Right lobe of liver (tissue), 4 donors: ENCODE measurements around the gene SQSTM1.

Experiments used
- POLR2A ChIP-seq: fragments of 450-650 bp; IDR thresholded peaks from one replicate; pipeline ENCODE4 v1.6.1; 2017; ENCODE audit warnings: antibody characterized with exemption, mild to moderate bottlenecking
- TF ChIP-seq, protein P1 (sequence below), 4 donors: fragments of 200-600 bp in 3 of 4; fragments of 450-650 bp in 1 of 4; IDR thresholded peaks; one replicate each; pipeline versions ENCODE4 v1.5.1 to v1.8.0; 2016 to 2022; ENCODE audit warnings: antibody characterized with exemption in 4 of 4, mild to moderate bottlenecking in 2 of 4
- donor health status: DM: no; HTN: no; CAD: no.
- donor health status: DM: no; HTN: no; CAD: no.
- donor health status: DM: no; HTN: yes; CAD: no.

DNA sequence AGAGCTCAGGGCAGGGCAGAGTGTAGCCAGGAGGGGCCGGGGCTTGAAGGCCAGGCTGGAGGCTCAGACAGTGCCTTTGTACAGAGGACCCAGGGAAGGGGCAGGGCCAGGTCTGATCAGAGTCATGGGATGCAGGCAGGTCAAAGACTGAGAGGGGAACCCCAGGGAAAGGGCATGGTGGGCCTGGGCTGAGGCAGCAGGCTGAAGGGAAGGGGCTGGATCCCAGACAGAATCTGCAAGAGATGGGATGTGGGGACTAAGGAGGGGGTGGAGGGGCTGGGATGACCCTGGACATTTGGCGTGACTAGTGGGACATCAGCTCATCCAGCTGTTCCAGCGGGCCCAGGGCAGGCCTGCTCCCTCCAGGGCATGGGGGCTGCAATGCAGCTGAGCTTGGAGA lies 53.4 kb downstream of the SQSTM1 start:
- no peak for TF ChIP-seq POLR2A
- TF ChIP-seq, protein P1, sequence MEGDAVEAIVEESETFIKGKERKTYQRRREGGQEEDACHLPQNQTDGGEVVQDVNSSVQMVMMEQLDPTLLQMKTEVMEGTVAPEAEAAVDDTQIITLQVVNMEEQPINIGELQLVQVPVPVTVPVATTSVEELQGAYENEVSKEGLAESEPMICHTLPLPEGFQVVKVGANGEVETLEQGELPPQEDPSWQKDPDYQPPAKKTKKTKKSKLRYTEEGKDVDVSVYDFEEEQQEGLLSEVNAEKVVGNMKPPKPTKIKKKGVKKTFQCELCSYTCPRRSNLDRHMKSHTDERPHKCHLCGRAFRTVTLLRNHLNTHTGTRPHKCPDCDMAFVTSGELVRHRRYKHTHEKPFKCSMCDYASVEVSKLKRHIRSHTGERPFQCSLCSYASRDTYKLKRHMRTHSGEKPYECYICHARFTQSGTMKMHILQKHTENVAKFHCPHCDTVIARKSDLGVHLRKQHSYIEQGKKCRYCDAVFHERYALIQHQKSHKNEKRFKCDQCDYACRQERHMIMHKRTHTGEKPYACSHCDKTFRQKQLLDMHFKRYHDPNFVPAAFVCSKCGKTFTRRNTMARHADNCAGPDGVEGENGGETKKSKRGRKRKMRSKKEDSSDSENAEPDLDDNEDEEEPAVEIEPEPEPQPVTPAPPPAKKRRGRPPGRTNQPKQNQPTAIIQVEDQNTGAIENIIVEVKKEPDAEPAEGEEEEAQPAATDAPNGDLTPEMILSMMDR (IDR thresholded peaks at IDR 0.05): no peak
